GM19099 (cell line): Measurements from ENCODE around the gene RFESD.

Experiments used
- POLR2A ChIP-seq: IDR thresholded peaks from 3 replicates; pipeline ENCODE4 v1.6.1; 2011; ENCODE audit warnings: low read depth; ENCODE audit not compliant: insufficient read length; ENCODE audit errors: extremely low read depth

Gene RFESD

DNA sequence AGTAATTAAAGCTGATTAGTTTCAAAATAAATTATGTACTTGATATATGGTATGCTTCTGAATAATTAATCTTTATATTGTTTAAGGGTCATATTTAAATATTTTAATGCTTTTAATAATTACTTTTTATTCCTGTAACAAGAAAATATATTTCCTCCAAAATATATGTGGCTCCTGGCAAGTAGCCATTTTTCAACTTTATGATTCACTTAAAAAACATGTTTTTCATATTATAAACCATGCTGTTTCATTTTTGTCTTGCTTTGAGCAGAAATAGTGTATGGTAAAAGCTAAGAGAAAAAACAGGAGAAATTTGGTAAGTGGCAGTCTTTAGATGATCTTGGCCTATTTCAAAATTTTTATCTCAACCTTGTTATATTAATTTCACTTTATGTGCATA lies 21.6 kb downstream of the RFESD start:
- no peak for TF ChIP-seq POLR2A

DNA sequence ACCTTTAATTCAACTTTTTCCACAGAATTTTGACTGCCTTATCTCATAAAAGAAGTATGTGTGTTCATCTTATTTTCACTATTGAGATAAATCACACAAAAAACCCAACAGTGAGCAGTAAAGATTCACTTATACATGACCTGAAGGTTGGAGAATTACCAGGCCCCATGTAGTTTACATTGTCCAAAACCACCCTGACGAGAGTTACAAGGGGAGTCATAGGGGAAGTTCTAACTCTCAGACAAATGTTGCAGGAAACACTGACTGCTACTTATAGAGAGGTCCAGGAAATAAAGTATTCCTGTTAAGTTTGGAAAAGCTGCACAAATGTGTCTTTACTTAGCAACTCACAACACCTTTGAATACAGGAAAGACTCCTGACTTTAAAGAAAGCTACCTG lies 22.2 kb downstream of the RFESD start:
- no peak for TF ChIP-seq POLR2A

DNA sequence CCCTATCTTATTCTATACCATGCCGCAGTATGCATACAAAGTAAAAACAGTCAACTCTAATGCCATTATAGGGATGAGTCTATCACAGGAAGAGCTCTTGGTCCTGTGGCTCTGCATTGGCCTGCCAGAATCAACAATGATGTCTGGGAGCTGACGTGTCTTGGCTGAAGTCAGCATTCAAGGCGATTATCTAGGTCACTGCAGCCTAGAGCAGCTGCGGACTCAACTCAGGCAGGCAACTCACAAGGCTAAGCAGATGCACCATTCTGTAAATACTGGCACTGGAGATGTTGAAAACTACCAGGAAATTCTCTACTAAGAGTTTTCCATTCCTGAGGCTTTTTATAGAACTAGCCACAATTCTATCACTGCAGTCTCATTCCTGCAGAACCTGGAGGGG lies 23.0 kb downstream of the RFESD start:
- TF ChIP-seq POLR2A, result no peak

DNA sequence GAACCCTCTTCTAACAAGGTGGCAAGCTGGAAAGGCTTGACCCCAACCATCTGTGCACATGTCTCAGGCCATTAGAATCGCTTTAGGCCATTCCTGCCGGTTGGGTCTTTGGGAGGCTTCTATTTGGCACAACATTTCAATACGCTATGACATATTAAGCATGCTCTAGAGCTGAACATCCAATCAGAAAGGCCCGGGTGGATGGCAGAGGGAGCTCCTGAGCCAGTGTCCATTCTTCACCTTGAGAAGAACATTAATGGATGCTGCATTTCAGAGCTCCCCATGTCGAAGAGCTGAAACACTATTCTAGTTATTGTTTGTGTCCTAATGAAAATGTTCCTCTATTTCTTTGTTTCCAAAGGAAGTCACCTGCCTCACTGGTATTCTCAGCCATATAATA lies 23.4 kb downstream of the RFESD start:
- TF ChIP-seq POLR2A, result no peak

DNA sequence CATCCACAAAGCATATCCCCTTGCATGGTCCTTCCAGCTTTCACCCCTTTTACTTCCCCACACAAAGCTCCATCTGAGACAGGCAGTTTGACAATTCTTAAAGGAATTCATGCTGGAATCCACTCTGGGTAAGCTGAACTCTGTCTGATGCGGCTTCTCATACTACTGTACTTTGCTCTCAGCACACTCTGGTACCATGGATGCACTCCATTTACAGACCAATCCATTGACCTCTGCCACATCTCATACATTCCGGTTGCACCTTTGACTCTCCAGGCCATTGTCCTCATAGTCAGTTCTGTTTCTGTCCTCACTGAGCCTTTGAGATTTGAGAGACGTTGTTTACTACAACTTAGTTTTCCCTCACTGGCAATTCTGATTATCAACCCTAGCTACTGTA lies 24.0 kb downstream of the RFESD start:
- no peak for TF ChIP-seq POLR2A

DNA sequence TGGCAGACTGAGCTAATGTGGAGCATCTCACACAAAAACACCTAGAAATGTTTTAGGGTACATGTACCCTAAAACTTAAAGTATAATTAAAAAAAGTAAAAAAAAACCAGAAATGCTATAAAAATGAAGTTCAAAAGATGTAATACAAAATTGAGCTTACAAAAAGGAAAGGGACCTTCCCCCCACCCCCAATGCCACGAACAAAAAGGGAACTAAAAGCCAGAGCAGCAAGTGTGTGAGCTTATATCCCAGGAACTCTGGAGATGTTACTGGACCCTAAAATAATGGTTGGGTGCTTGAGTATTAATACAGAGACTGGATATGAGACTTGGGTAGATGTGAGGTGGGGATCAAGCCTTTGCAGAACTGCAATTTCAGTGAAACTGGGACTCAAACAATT lies 25.2 kb downstream of the RFESD start:
- TF ChIP-seq POLR2A, result no peak

DNA sequence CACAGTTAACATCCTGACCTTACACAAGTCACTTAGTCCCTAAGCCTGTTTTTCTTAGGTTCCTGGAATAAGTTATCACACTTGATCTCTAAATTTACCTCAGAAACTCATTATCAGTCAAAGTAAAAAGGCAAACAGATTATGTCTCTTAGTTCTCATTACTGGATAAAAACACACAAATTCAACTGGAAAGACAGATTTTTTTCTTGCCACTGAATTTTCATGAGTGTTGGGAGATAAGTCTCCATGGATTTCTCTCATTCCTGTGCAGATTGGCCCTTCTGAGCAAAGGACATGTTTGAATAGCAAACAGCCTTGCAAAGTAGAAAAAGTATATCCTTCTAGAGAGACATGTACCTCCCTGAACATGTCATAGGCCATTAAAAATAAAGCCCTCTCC lies 26.1 kb downstream of the RFESD start:
- TF ChIP-seq POLR2A, result no peak

DNA sequence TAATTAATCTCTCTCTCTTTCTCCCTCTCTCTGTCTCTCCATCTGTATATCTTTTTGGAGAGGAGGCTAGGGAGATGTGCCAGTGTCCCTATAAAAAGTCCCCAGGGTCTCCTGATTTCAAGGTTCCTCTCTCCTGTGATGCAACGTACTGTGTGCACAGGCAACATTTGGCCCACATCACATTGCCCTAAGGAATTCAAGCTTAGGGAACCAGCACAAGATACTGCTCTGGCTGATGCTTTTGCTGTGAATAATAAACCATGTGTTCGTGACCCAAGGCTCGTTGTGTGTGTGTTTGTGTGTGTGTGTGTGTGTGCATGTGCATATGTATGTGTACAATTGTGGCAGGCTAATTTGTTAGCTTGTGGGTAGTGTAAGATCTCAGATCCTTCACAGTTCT lies 26.5 kb downstream of the RFESD start:
- TF ChIP-seq POLR2A, result no peak

DNA sequence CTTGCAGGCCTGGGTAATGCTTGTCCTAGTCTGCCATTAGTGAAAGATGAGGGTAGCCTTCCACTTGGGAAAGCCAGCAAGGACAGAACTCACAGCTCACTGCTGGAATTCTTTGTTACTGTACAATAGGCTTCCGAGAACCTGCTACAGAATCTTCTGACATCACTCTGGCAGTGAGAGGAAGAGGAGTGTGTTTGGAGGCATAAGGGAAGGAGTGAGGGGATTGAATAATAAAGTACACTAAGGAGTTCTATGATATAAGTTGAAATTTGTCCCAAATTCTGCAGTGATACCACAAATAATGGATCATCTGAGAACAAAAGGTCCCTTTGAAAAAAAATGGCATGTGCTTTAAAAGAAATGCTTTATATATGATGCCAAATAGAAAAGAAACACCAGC lies 36.3 kb downstream of the RFESD start, which contains the start of gene SPATA9:
TSS of gene SPATA9 (minus strand) at position 101 of the 400 bp plus-strand sequence. CDS start 137 bp downstream, outside the sequence.
- no peak for TF ChIP-seq POLR2A

DNA sequence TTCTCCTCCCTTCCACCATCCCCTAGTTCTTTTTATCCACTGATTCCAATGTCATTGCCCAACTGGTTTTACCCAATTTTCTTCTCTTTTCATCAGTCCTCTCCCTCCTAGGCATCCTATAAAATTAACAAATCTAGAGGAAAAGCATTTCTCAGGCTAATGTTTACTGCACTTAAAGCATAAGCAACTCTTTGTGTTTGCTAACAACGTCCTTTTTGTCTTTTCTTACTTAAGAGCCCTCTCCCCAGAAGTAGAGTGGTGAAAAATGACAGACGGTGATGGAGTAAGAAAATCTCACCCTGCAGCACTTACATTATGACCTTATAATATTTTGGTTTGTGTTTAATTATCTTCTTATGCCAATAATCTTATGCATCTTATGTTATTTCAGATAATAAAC lies 37.8 kb downstream of the RFESD start:
- no peak for TF ChIP-seq POLR2A

DNA sequence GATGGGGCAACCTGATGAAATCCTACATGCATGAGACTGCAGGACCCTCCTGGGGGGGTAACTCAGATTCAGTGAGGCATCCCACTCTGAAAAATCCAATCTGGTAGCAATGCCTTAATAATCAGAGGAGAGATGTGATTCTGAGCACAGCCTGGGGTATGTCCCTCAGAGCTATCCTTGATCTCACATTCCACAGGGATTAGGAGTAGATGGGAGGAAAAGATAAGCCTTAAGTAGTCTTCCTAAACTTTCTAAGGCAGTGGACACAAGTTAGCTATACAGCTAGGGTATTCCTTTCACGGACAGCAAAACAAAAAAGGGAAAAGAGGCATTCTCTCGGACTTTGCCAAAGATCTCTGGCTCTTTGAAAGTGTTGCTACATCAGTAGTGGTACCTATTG lies 40.1 kb downstream of the RFESD start:
- no peak for TF ChIP-seq POLR2A

DNA sequence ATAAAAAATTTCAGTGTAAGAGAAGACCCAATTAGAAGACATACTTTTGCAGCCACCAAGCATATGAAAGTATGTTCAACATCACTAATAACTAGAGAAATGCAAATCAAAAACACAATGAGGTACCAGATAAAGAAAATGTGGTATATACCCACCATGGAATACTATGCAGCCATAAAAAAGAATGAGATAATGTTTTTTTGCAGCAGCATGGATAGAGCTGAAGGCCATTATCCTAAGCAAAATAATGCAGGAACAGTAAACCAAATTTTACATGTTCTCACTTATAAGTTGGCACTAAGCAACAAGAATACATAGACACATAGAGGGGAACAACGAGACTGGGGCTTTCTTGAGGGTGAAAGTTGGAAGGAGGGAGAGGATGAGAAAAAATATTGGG lies 43.1 kb downstream of the RFESD start:
- no peak for TF ChIP-seq POLR2A

DNA sequence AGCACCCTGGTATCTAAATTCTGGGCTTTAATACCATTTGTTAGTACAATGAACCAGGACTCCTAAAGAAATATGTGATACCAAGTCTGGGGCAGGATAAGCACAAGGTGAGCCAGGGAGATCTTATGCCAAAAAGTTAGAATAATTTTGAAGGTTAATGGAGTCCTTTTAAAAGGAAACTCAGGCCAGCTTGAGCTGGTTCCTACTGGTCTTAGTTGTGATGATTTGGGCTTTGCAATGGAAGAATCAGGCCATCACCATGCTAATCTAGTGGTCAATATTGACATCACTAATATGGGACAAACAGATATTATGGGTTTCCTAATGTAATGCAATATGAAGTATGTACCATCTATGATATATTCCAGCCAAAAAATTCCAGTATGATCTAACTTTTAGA lies 43.8 kb downstream of the RFESD start:
- no peak for TF ChIP-seq POLR2A

DNA sequence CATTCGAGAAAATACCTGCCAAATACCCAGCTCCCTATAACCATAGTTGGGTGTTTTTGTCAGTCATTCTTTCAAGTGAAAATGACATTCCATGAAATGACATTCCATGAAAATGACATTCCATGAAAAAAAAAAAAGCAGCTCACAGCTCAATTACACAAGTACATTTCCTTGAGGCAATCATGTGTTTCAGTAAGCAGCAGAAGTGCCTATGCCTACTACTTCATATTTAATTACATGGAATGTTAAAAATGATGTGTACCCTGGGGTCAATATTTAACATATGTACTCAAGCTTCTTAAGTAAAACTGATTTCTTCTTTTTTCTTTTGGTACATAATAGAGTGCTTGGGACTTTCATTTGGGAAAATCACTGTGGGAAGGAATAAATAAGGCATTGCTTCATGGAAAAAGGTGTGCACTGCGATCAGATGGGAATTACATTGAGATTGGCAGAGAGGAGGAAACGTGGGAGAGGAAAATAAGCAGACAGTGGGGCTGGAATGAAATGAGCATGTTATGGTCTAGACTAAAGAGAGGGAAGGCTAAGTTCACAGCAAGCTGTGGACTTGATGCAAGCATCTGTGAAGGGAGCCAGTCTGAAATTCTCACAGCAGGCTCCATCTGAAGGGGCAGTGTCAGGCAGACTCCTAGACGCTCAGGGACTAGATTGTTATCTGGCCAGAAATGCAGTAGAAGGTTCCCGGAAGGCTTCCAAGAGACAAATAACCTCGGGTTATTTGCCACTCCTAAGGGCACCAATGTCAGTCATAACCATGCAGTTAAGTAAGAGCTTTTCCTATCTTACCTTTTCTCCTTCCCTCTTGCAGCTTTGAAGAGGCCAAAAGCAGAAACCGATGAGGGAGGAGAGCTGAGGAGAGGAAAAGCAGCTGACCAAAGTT lies 51.5 kb downstream of the RFESD start:
- no peak for TF ChIP-seq POLR2A

DNA sequence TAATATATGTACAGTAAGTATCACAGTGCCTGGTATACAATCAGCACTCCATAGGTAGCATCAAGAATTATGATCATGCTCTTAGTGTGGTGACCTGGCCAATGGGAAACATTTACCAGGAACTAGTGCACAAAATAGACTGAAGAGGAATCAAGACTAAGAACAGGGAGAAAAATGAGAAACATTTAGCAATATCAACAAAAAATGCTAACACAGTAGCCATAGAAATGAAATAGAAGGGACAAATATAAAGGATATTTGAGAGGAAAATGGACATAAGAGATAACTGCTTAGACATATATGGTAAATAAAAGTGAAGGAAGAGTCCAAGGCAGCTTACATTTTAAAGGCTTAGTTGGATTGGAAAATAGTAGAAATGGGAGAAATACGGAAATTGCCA lies 52.8 kb downstream of the RFESD start:
- TF ChIP-seq POLR2A, result no peak

DNA sequence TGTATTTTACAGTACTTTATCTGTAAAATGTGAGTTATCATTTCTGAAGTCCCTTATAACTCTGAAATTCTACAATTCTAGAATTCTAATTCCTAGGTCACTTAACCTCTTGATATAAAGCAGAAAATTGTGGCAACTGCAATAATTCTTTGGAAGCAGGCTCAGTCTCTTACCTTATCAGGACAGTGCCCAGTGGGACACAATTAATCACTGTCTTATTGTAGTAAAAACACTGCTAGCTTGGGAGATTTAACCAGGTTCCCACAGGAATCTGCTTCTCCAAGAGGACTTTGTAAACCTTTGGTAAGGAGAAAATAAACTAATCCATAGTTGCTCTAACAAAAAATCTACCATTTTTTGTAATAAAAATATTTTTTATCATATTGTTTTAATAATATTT lies 54.5 kb downstream of the RFESD start:
- no peak for TF ChIP-seq POLR2A

DNA sequence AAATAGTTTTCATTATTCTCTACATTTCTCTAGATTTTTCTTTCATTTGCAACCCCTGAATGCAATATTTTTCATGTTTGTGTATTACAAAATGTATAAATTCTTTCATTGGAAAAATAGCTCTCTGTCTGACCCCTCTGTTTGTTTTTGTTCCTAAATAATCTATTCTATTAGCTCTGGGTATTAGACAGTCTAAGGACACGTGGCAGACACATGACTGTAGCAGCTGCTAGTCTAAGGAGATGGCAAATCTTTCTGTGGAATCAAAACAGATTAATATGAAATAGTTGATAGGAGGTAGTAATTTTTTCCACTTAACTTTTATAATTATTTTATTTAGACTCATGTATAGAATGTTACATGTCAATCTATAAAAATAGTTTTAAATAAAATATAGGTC lies 57.6 kb downstream of the RFESD start:
- TF ChIP-seq POLR2A, result no peak
